Esophagus squamous epithelium (tissue), 4 donors: ENCODE data around the gene HHIPL1.

ENCODE experiments used
- POLR2A ChIP-seq, 4 donors: fragments of 450-650 bp; IDR thresholded peaks; one replicate each; pipeline ENCODE4 v1.6.1; 2017; ENCODE audit warnings: antibody characterized with exemption in 4 of 4, mild to moderate bottlenecking in 4 of 4, moderate library complexity in 3 of 4
- TF ChIP-seq, protein P1 (sequence below), 6 experiments: fragments of 450-650 bp in 4 of 6; fragments of 200-600 bp in 2 of 6; sonication (generic) in 2 of 6; IDR thresholded peaks; one replicate each; pipeline ENCODE4 v1.5.1; 2016 to 2019; ENCODE audit warnings: antibody characterized with exemption in 6 of 6, mild to moderate bottlenecking in 4 of 6, moderate library complexity in 4 of 6

- TF ChIP-seq, protein P1, sequence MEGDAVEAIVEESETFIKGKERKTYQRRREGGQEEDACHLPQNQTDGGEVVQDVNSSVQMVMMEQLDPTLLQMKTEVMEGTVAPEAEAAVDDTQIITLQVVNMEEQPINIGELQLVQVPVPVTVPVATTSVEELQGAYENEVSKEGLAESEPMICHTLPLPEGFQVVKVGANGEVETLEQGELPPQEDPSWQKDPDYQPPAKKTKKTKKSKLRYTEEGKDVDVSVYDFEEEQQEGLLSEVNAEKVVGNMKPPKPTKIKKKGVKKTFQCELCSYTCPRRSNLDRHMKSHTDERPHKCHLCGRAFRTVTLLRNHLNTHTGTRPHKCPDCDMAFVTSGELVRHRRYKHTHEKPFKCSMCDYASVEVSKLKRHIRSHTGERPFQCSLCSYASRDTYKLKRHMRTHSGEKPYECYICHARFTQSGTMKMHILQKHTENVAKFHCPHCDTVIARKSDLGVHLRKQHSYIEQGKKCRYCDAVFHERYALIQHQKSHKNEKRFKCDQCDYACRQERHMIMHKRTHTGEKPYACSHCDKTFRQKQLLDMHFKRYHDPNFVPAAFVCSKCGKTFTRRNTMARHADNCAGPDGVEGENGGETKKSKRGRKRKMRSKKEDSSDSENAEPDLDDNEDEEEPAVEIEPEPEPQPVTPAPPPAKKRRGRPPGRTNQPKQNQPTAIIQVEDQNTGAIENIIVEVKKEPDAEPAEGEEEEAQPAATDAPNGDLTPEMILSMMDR (IDR thresholded peaks at IDR 0.05) = no peak
- no peak for TF ChIP-seq POLR2A (IDR thresholded peaks at IDR 0.05)
These were observed 70.5 kb downstream of the HHIPL1 start for GRCh38 chr14:99715266-99716000.
